ENCODE results near the gene PYCR2.
A peak's percentile ranks its signal among the peaks of the same experiment; 100 is the strongest.
"Not testable (repeated sequence)": the region's sequence is repeated elsewhere in the genome, so short reads cannot be mapped to it uniquely, and the experiment has no call there.

PYCR2 gene

GRCh38 chr1:225923692-225924555, at the start of gene PYCR2:
Gene PYCR2, minus strand, starts transcription at chr1:225924250. Its CDS starts 140 bp downstream, at chr1:225924110.
- peak; percentile 97 for DNase-seq

GRCh38 chr1:225973158-225973557, 49.1 kb upstream of the PYCR2 start:
- DNase-seq: peak; percentile 23

- no peak for DNase-seq
Observed at GRCh38 chr1:225972344-225973152, 48.5 kb upstream of the PYCR2 start.

GRCh38 chr1:225970592-225971157, 46.6 kb upstream of the PYCR2 start:
- DNase-seq: not testable (repeated sequence)

- DNase-seq: not testable (repeated sequence)
Observed at GRCh38 chr1:225969751-225970150, 45.7 kb upstream of the PYCR2 start.

- no peak for DNase-seq
Observed at GRCh38 chr1:225965231-225965630, 41.2 kb upstream of the PYCR2 start.

GRCh38 chr1:225963735-225964530, 39.9 kb upstream of the PYCR2 start:
- DNase-seq: no peak

- DNase-seq: no peak
Observed at GRCh38 chr1:225962440-225962975, 38.5 kb upstream of the PYCR2 start.

GRCh38 chr1:225961659-225962439, 37.8 kb upstream of the PYCR2 start:
- no peak for DNase-seq

GRCh38 chr1:225958041-225958440, 34.0 kb upstream of the PYCR2 start:
- DNase-seq: no peak

GRCh38 chr1:225954753-225955152, 30.7 kb upstream of the PYCR2 start:
- DNase-seq: no peak

- no peak for DNase-seq
Observed at GRCh38 chr1:225953315-225953714, 29.3 kb upstream of the PYCR2 start.

- DNase-seq: no peak
Observed at GRCh38 chr1:225950905-225951497, 27.0 kb upstream of the PYCR2 start.

- no peak for DNase-seq
Observed at GRCh38 chr1:225949041-225949440, 25.0 kb upstream of the PYCR2 start.

GRCh38 chr1:225946803-225947202, 22.8 kb upstream of the PYCR2 start:
- no peak for DNase-seq

GRCh38 chr1:225946082-225946620, 22.1 kb upstream of the PYCR2 start:
- no peak for DNase-seq

- DNase-seq: no peak
Observed at GRCh38 chr1:225945564-225945963, 21.5 kb upstream of the PYCR2 start.

- DNase-seq: no peak
Observed at GRCh38 chr1:225944951-225945350, 20.9 kb upstream of the PYCR2 start.

GRCh38 chr1:225944387-225944786, 20.3 kb upstream of the PYCR2 start:
- no peak for DNase-seq

GRCh38 chr1:225943582-225943981, 19.5 kb upstream of the PYCR2 start:
- no peak for DNase-seq

GRCh38 chr1:225942574-225942973, 18.5 kb upstream of the PYCR2 start:
- DNase-seq: no peak

Data from NCI-H1092 (cell line).